Measurements from ENCODE around the gene CXXC1. TPM values are rescaled to one million over a fixed set of nuclear protein-coding genes. Genes with fewer than 3 reads are reported as not detected.

CXXC1 gene
- polyA plus RNA-seq, 3 donors: 30.9 to 227 (median 33.4) TPM

DNA sequence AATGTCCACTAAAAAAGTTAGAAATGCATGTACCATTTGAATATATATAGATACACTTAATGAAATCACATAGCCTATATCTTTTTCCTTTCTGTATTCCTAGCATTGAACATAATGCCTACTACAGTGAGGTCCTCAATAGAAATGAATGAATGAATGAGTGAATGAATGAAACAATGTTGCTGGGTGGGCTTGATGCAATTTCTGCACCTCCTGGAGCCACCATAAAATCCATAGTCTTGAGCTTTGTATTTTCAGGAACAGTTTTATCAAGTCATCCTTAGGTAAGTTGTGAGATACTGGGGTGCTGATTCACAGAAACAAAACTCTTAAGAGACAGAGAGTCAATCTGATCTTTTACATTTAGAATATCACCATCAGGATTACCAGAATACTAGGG lies 24.5 kb downstream of the CXXC1 start:
- no peak overlapping the region for H3K4me2 ChIP-seq (replicated peaks; ENCODE audit: extremely low read depth, low read length, poor library complexity, severe bottlenecking)
- intact Hi-C loops (cut with micrococcal nuclease): no loop called here
- Mint-ChIP-seq H3K9me3 (peaks cover 0 to 6% (median 2%) of the 10 kb centered on the region in 7 donors), H3K36me3 (peaks cover 0 to 1% of the 10 kb centered on the region in 2 donors), H3K4me3 (no peak overlapping the region), H3K4me1 (peaks cover 16% of the 10 kb centered on the region), H3K27me3 (ENCODE audit: low read depth in 3 of 3) (peaks cover 0 to 12% (median 10%) of the 10 kb centered on the region in 3 donors), H3K27ac (no peak overlapping the region)
- H3K4me3 ChIP-seq (replicated peaks in 1 of 3; ENCODE audit: low read depth in 2 of 3, low read length in 3 of 3): no peak overlapping the region
- TF ChIP-seq, protein P1, sequence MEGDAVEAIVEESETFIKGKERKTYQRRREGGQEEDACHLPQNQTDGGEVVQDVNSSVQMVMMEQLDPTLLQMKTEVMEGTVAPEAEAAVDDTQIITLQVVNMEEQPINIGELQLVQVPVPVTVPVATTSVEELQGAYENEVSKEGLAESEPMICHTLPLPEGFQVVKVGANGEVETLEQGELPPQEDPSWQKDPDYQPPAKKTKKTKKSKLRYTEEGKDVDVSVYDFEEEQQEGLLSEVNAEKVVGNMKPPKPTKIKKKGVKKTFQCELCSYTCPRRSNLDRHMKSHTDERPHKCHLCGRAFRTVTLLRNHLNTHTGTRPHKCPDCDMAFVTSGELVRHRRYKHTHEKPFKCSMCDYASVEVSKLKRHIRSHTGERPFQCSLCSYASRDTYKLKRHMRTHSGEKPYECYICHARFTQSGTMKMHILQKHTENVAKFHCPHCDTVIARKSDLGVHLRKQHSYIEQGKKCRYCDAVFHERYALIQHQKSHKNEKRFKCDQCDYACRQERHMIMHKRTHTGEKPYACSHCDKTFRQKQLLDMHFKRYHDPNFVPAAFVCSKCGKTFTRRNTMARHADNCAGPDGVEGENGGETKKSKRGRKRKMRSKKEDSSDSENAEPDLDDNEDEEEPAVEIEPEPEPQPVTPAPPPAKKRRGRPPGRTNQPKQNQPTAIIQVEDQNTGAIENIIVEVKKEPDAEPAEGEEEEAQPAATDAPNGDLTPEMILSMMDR (IDR thresholded peaks at IDR 0.05): no peak
- peaks cover 16 to 21% of the 10 kb centered on the region in 2 donors for H3K4me1 ChIP-seq (ENCODE audit: control insufficient read depth in 1 of 2, insufficient read depth in 2 of 2, low read length in 2 of 2)
- no peak overlapping the region for H3K27ac ChIP-seq (ENCODE audit: low read depth in 1 of 2, low read length in 2 of 2)
- peaks cover 0 to 2% of the 10 kb centered on the region in 2 donors for H3K27me3 ChIP-seq (ENCODE audit: control insufficient read depth in 2 of 2, insufficient read depth in 2 of 2, low read length in 2 of 2)
- DNase-seq: no peak
- H3K36me3 ChIP-seq (replicated peaks in 1 of 2; ENCODE audit: control insufficient read depth in 1 of 2, insufficient read depth in 2 of 2, low read length in 2 of 2): no peaks in the 10 kb centered on the region
- no peaks in the 10 kb centered on the region for H4K20me1 ChIP-seq (ENCODE audit: insufficient read depth, low read length)
- no peaks in the 10 kb centered on the region for H3K9me3 ChIP-seq (replicated peaks in 1 of 2; ENCODE audit: control insufficient read depth in 1 of 2, insufficient read depth in 1 of 2, low read length in 2 of 2)
- H2AFZ ChIP-seq (ENCODE audit: insufficient read depth, low read depth, low read length, poor library complexity, severe bottlenecking): no peak overlapping the region
- no peak overlapping the region for H3K9ac ChIP-seq (ENCODE audit: insufficient read depth, low read length, poor library complexity, severe bottlenecking)
- H3K79me2 ChIP-seq (ENCODE audit: insufficient read depth, low read length): no peaks in the 10 kb centered on the region

DNA sequence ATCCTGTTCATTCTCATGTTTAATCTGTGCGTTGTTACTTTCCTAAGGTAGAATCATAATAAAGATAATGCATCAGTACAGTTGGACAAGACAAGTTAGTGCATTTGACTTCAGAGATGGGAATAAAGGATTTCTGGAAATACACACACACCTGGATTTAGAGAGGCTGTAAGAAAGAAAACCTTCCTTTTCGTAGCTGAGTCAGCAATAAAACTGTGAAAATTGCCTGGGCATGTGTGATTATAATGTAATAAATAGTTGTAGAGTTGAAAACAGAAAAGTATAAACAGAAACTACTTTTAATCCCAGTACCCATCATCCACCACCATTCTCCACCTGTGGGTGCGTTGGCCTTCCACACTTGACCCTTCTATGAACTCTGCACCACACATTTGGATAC lies 36.6 kb downstream of the CXXC1 start:
- H3K9me3 ChIP-seq (replicated peaks in 1 of 2; ENCODE audit: control insufficient read depth in 1 of 2, insufficient read depth in 1 of 2, low read length in 2 of 2): no peaks in the 10 kb centered on the region
- H3K27ac Mint-ChIP-seq: no peak overlapping the region
- H3K36me3 ChIP-seq (replicated peaks in 1 of 2; ENCODE audit: control insufficient read depth in 1 of 2, insufficient read depth in 2 of 2, low read length in 2 of 2): no peaks in the 10 kb centered on the region
- H3K9me3 Mint-ChIP-seq: peaks cover 0 to 4% (median 1%) of the 10 kb centered on the region in 7 donors
- no peaks in the 10 kb centered on the region for H3K79me2 ChIP-seq (ENCODE audit: insufficient read depth, low read length)
- no peak overlapping the region for H3K4me3 Mint-ChIP-seq
- H3K27me3 Mint-ChIP-seq (ENCODE audit: low read depth in 3 of 3): peaks cover 1 to 9% (median 6%) of the 10 kb centered on the region in 3 donors
- H3K4me1 Mint-ChIP-seq: no peaks in the 10 kb centered on the region
- DNase-seq: no peak
- no peak overlapping the region for H3K27ac ChIP-seq (ENCODE audit: low read depth in 1 of 2, low read length in 2 of 2)
- no peaks in the 10 kb centered on the region for H3K27me3 ChIP-seq (ENCODE audit: control insufficient read depth in 2 of 2, insufficient read depth in 2 of 2, low read length in 2 of 2)
- H3K4me2 ChIP-seq (replicated peaks; ENCODE audit: extremely low read depth, low read length, poor library complexity, severe bottlenecking): no peak overlapping the region
- H3K4me3 ChIP-seq (replicated peaks in 1 of 3; ENCODE audit: low read depth in 2 of 3, low read length in 3 of 3): no peak overlapping the region
- 100% methylated on average over 1 of the region's 3 CpGs for WGBS (ENCODE audit: insufficient coverage)
- H3K9ac ChIP-seq (ENCODE audit: insufficient read depth, low read length, poor library complexity, severe bottlenecking): no peak overlapping the region
- intact Hi-C loops (cut with micrococcal nuclease): no loop called here
- no peak overlapping the region for H2AFZ ChIP-seq (ENCODE audit: insufficient read depth, low read depth, low read length, poor library complexity, severe bottlenecking)
- TF ChIP-seq, protein P1 (IDR thresholded peaks at IDR 0.05): no peak
- H3K36me3 Mint-ChIP-seq: no peaks in the 10 kb centered on the region
- no peaks in the 10 kb centered on the region for H3K4me1 ChIP-seq (ENCODE audit: control insufficient read depth in 1 of 2, insufficient read depth in 2 of 2, low read length in 2 of 2)
- H4K20me1 ChIP-seq (ENCODE audit: insufficient read depth, low read length): no peaks in the 10 kb centered on the region

Measured in CD14-positive monocyte (primary cell).